Stimulated activated CD8-positive, alpha-beta memory T cell treated with anti-CD3 and anti-CD28 coated beads, Interleukin-4, amount 100 ng/mL, for 24 hours (primary cell): ENCODE measurements around the gene EHBP1L1.

Experiments
- DNase-seq: peaks from one replicate; pipeline ENCODE4 v3.0.0-alpha.2; 2020; ENCODE audit warnings: low read depth

Gene EHBP1L1

GRCh38 chr11:65616575-65617001, 40.7 kb downstream of the EHBP1L1 start:
- DNase-seq: no peak

GRCh38 chr11:65617136-65617850, 41.4 kb downstream of the EHBP1L1 start:
- DNase-seq: no peak

GRCh38 chr11:65617990-65618751, 42.3 kb downstream of the EHBP1L1 start:
- no peak for DNase-seq

GRCh38 chr11:65618763-65619162, 42.9 kb downstream of the EHBP1L1 start:
- no peak for DNase-seq

GRCh38 chr11:65619281-65619928, 43.6 kb downstream of the EHBP1L1 start:
- DNase-seq: no peak

GRCh38 chr11:65620666-65621065, 44.8 kb downstream of the EHBP1L1 start:
- DNase-seq: no peak

GRCh38 chr11:65621460-65621859, 45.6 kb downstream of the EHBP1L1 start:
- DNase-seq: no peak

- DNase-seq: no peak
Observed at GRCh38 chr11:65622011-65622410, 46.2 kb downstream of the EHBP1L1 start.

- no peak for DNase-seq
Observed at GRCh38 chr11:65623177-65623576, 47.3 kb downstream of the EHBP1L1 start.

- DNase-seq: no peak
Observed at GRCh38 chr11:65623852-65624616, 48.2 kb downstream of the EHBP1L1 start.

- DNase-seq: no peak
Observed at GRCh38 chr11:65624931-65625627, 49.2 kb downstream of the EHBP1L1 start.

GRCh38 chr11:65625628-65626342, 49.9 kb downstream of the EHBP1L1 start:
- DNase-seq: no peak

- no peak for DNase-seq
Observed at GRCh38 chr11:65627202-65627601, 51.3 kb downstream of the EHBP1L1 start.

- DNase-seq: no peak
Observed at GRCh38 chr11:65629579-65629978, 53.7 kb downstream of the EHBP1L1 start.

- no peak for DNase-seq
Observed at GRCh38 chr11:65630215-65630614, 54.4 kb downstream of the EHBP1L1 start.

GRCh38 chr11:65633390-65634108, 57.7 kb downstream of the EHBP1L1 start:
- DNase-seq: no peak

- no peak for DNase-seq
Observed at GRCh38 chr11:65634109-65634436, 58.2 kb downstream of the EHBP1L1 start.

- DNase-seq: no peak
Observed at GRCh38 chr11:65634440-65634839, 58.6 kb downstream of the EHBP1L1 start.

- no peak for DNase-seq
Observed at GRCh38 chr11:65634905-65635731, 59.3 kb downstream of the EHBP1L1 start.
